ENCODE data around the gene RARA. TPM values are rescaled to one million over a fixed set of nuclear protein-coding genes. Genes with fewer than 3 reads are reported as not detected.
A peak's percentile ranks its signal among the peaks of the same experiment; 100 is the strongest.

The RARA gene
- total RNA-seq, 1 experiment from 2014 or later: 35.1 TPM

DNA sequence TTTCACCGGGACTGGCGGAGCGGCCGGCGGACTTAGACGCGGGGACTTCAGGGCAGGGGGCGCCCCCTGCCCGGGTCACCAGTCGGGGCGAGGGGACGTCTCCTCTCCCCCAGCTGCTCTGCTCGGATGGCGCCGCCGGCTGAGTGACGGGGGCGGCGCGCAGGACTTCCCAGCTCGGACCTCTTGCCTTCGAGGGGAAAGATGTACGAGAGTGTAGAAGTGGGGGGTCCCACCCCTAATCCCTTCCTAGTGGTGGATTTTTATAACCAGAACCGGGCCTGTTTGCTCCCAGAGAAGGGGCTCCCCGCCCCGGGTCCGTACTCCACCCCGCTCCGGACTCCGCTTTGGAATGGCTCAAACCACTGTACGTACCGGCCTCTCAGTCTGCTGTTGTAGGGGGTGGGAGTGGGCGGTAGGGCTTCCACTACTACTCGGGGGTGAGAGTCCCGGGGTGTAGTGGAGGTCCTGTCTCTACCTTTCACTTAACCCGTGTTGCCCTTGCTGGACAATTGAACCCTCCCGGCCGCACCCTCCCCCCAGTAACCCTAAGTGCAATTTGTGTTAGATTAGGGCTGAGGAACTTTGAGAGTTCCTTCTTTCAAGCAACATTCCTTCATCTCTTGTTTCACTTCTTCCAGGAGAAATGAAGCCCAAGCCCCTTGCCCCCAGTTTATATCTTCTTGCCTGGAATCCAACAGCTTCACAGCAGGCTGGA is 33.7 kb downstream of the RARA start (continued):
- TF ChIP-seq CEBPB (IDR thresholded peaks at IDR 0.05; ENCODE audit: low read depth): no peak

GRCh38 chr17:40343219-40344119 is 34.5 kb downstream of the RARA start:
- peaks cover 24 to 62% of the 10 kb centered on the region in 2 experiments for H3K4me1 ChIP-seq (ENCODE audit: control insufficient read depth in 1 of 2, insufficient read depth in 2 of 2, low read length in 2 of 2)
- H3K9me3 ChIP-seq (ENCODE audit: control insufficient read depth in 1 of 2, insufficient read depth in 1 of 2, low read depth in 1 of 2, low read length in 2 of 2): no peaks in the 10 kb centered on the region
- no peak overlapping the region for H3K27ac ChIP-seq (ENCODE audit: low read depth, low read length)
- no peak for DNase-seq (ENCODE audit: low read depth, low spot score)
- peak overlapping the region; percentile 82; the same call in 1 of the 2 replicates for H3K4me2 ChIP-seq (ENCODE audit: low read length)
- H3K9ac ChIP-seq (ENCODE audit: low read length): no peak overlapping the region
- BruUV-seq (replicated peaks): no TSS peak
- POLR2A ChIA-PET: interaction anchor here (0.7 kb wide), 1 partner anchor 203 kb away, joined by 3 read pairs; the partner anchor contains the start of gene CASC3
- RAD21 ChIA-PET (ENCODE audit: low non-redundant PET in 1 of 2, low total read pairs in 2 of 2, uncharacterized antibody in 2 of 2, unreplicated experiment in 2 of 2): interaction anchor here in 1 of 2 experiments (0.7 kb wide), 1 partner anchor 191 kb away, joined by 3 read pairs; no protein-coding TSS in a partner anchor
- ATAC-seq: no peak
- no peaks in the 10 kb centered on the region for H3K9me2 ChIP-seq (ENCODE audit: insufficient read depth)
- H2AFZ ChIP-seq (ENCODE audit: low read depth, low read length, poor library complexity, severe bottlenecking): no peak overlapping the region
- H3K4me3 ChIP-seq (replicated peaks in 1 of 2; ENCODE audit: low read depth in 1 of 2, low read length in 2 of 2): no peak overlapping the region
- H3K27me3 ChIP-seq (ENCODE audit: insufficient read depth, low read length): no peaks in the 10 kb centered on the region
- TF ChIP-seq TCF7L2 (IDR thresholded peaks at IDR 0.05; ENCODE audit: borderline replicate concordance, extremely low read depth, insufficient read depth, insufficient read length): no peak
- TF ChIP-seq ZFX (IDR thresholded peaks at IDR 0.05): no peak
- TF ChIP-seq SP1 (IDR thresholded peaks at IDR 0.05; ENCODE audit: low read depth): no peak
- no peak for TF ChIP-seq ZBTB33 (IDR thresholded peaks at IDR 0.05; ENCODE audit: extremely low read depth, insufficient replicate concordance, low read length)
- no peak for TF ChIP-seq EZH2phosphoT487 (IDR thresholded peaks at IDR 0.05; ENCODE audit: borderline replicate concordance)
- no peak for TF ChIP-seq EGR1 (IDR thresholded peaks at IDR 0.05; ENCODE audit: low read depth)
- TF ChIP-seq FOSL1 (IDR thresholded peaks at IDR 0.05; ENCODE audit: low read depth): no peak
- TF ChIP-seq ELF1 (IDR thresholded peaks at IDR 0.05; ENCODE audit: borderline replicate concordance, low read depth): no peak
- no peak for TF ChIP-seq YY1 (IDR thresholded peaks at IDR 0.05; ENCODE audit: extremely low read depth, insufficient replicate concordance, low read depth, low read length)
- TF ChIP-seq, protein P1, sequence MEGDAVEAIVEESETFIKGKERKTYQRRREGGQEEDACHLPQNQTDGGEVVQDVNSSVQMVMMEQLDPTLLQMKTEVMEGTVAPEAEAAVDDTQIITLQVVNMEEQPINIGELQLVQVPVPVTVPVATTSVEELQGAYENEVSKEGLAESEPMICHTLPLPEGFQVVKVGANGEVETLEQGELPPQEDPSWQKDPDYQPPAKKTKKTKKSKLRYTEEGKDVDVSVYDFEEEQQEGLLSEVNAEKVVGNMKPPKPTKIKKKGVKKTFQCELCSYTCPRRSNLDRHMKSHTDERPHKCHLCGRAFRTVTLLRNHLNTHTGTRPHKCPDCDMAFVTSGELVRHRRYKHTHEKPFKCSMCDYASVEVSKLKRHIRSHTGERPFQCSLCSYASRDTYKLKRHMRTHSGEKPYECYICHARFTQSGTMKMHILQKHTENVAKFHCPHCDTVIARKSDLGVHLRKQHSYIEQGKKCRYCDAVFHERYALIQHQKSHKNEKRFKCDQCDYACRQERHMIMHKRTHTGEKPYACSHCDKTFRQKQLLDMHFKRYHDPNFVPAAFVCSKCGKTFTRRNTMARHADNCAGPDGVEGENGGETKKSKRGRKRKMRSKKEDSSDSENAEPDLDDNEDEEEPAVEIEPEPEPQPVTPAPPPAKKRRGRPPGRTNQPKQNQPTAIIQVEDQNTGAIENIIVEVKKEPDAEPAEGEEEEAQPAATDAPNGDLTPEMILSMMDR (IDR thresholded peaks at IDR 0.05 in 2 of 3, conservative IDR thresholded peaks at IDR 0.05 in 1 of 3; ENCODE audit: borderline replicate concordance in 1 of 3, insufficient read depth in 1 of 3, low read depth in 2 of 3, low read length in 2 of 3): no peak
- no peak for TF ChIP-seq SIN3A (IDR thresholded peaks at IDR 0.05; ENCODE audit: low read depth)
- no peak for TF ChIP-seq ZNF274 (IDR thresholded peaks at IDR 0.05; ENCODE audit: low read depth, low read length)
- peaks cover 0 to 4% of the 10 kb centered on the region in 2 experiments; a peak in 1 of 4 replicates for H3K36me3 ChIP-seq (ENCODE audit: control insufficient read depth in 1 of 2, insufficient read depth in 2 of 2, low read length in 2 of 2)
- intact Hi-C loops (cut with micrococcal nuclease): no loop called here
- peaks cover 83% of the 10 kb centered on the region for H3K79me2 ChIP-seq (ENCODE audit: insufficient read depth, low read length)
- H4K20me1 ChIP-seq (ENCODE audit: insufficient read depth): no peaks in the 10 kb centered on the region; the same call in 1 of the 2 replicates
- CTCF ChIA-PET: no interaction called here

Measured in HCT116 (cell line).